Measurements from ENCODE around the gene MAIP1. TPM values are rescaled to one million over a fixed set of nuclear protein-coding genes. Genes with fewer than 3 reads are reported as not detected.

MAIP1 gene
- total RNA-seq, 2 experiments from 2014 or later = 17.9 to 19.5 TPM

DNA sequence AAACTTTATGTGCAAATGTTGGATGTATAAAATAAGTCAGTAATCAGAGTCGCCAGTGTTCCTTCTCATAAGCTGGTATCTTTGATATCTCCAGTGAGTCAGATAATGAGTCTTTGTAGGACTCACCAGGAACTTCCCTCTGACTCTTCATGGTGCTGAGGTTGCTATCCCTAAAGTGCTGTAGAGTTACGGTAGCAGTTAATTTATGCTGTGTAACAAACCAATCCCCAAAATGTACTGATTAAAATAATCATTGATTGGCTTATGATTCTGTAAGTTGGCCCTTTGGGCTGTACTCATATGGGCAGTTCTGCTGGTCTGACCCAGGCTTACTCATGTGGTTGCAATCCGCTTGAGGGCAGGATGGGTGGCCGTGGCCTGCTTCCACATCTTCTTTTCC, 43.8 kb downstream of the MAIP1 start:
- POLR2A ChIA-PET = no interaction called here
- no peaks in the 10 kb centered on the region for H3K9me3 Mint-ChIP-seq

DNA sequence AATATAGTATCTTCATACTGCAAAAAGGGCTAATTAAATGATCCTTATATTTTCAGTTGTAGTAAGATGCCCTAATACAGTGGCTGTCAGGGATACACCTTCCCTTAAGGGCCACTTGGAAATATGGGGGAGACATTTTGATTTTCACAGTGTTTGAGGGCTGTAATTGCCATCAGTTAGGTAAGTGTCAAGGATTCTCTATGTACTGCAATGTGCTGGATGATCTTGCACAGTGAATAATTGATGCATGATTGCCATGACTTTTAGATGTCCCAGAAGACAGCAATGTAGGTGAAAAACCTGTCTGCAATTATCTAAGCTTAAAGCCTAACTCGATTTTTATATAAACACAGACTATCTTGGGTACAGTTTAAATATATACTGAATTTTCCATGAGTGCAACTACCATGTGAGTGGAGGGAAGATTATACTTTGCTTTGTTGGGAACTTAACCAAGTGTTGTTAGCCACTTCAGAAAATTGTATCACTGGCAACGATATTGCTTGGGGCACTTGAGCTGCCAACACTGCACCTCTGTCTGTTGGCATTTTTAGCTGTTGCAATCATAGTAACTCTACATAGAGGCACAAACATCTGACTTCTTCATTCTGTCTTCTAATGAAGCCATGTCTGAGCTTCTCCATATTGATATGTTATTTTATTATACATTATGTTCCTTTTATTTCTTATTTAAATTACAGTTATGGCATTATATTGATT, 45.2 kb downstream of the MAIP1 start:
- Mint-ChIP-seq H3K27me3 (peaks cover 13% of the 10 kb centered on the region), H3K9me3 (no peaks in the 10 kb centered on the region), H3K27ac (no peak overlapping the region), H3K36me3 (ENCODE audit: low read depth) (no peaks in the 10 kb centered on the region), H3K4me1 (no peaks in the 10 kb centered on the region), H3K4me3 (no peak overlapping the region)
- ChIA-PET POLR2A (no interaction called here), CTCF (interaction anchor here (0.6 kb wide), 1 partner anchor 15 kb away, joined by 3 read pairs; no protein-coding TSS in a partner anchor)
- DNase-seq = no peak

More for the DNA sequence above, 43.8 kb downstream of the MAIP1 start:
- no peak for DNase-seq
- Mint-ChIP-seq H3K27ac (no peak overlapping the region), H3K4me3 (no peak overlapping the region), H3K4me1 (no peaks in the 10 kb centered on the region), H3K27me3 (peaks cover 7% of the 10 kb centered on the region), H3K36me3 (ENCODE audit: low read depth) (no peaks in the 10 kb centered on the region)
- CTCF ChIA-PET = no interaction called here

DNA sequence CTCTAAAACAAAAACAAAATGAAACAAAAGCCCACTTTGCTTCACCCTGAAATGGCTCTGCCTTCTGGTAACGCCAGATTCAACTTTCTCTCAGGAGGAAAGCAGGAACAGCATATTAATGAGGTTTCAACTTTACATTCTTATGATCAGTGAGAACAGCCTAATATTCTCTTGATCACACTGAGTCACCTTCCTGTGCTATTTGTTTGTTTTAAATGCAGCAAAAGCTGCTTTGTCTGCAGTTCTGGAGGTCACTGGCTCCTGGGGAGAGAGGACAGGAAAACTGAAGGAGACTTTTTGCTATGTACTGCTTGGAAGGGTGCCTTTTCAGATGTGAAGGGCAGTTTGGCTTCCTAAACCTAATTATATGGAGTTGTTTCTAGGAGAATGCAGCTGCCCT, 48.1 kb downstream of the MAIP1 start:
- H3K4me3 Mint-ChIP-seq = no peak overlapping the region
- no peak overlapping the region for H3K27ac Mint-ChIP-seq
- POLR2A ChIA-PET = no interaction called here
- peaks cover 27% of the 10 kb centered on the region for H3K27me3 Mint-ChIP-seq
- no peaks in the 10 kb centered on the region for H3K4me1 Mint-ChIP-seq
- no peaks in the 10 kb centered on the region for H3K36me3 Mint-ChIP-seq (ENCODE audit: low read depth)
- no peaks in the 10 kb centered on the region for H3K9me3 Mint-ChIP-seq
- DNase-seq = no peak
- CTCF ChIA-PET = no interaction called here

- CTCF ChIA-PET = no interaction called here
- no peak overlapping the region for H3K27ac Mint-ChIP-seq
- H3K9me3 Mint-ChIP-seq = no peaks in the 10 kb centered on the region
- POLR2A ChIA-PET = no interaction called here
- no peaks in the 10 kb centered on the region for H3K4me1 Mint-ChIP-seq
- peaks cover 34% of the 10 kb centered on the region for H3K27me3 Mint-ChIP-seq
- H3K4me3 Mint-ChIP-seq = no peak overlapping the region
- H3K36me3 Mint-ChIP-seq (ENCODE audit: low read depth) = no peaks in the 10 kb centered on the region
- no peak for DNase-seq
Observed at GRCh38 chr2:200005675-200006074, 50.3 kb downstream of the MAIP1 start.

GRCh38 chr2:200007306-200007705, 51.9 kb downstream of the MAIP1 start:
- Mint-ChIP-seq H3K4me1 (no peaks in the 10 kb centered on the region), H3K4me3 (no peak overlapping the region), H3K27ac (no peak overlapping the region), H3K27me3 (peaks cover 34% of the 10 kb centered on the region), H3K36me3 (ENCODE audit: low read depth) (no peaks in the 10 kb centered on the region), H3K9me3 (no peaks in the 10 kb centered on the region)
- ChIA-PET CTCF (no interaction called here), POLR2A (no interaction called here)
- DNase-seq = no peak

DNA sequence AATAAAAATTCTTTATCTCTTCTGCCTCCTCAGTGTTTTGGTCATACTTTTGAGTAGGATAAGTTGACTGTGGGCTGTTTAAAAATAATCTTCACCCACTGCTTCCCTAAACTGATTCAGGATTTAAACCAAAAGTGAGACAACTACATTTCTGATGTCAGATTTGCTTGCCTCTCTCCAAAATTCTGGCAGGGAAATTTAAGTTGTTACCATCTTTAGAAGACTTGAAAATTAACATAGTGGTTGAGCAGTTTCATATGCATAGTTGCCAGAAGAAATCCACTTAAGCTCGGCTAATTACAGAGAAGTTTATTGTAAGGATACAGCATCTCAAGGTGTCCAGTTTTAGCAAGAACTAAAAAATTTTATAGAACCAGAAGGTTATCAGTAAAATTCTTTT, 57.0 kb downstream of the MAIP1 start:
- no peaks in the 10 kb centered on the region for H3K9me3 Mint-ChIP-seq
- POLR2A ChIA-PET = no interaction called here
- H3K27ac Mint-ChIP-seq = no peak overlapping the region
- CTCF ChIA-PET = no interaction called here
- peaks cover 13% of the 10 kb centered on the region for H3K27me3 Mint-ChIP-seq
- H3K36me3 Mint-ChIP-seq (ENCODE audit: low read depth) = no peaks in the 10 kb centered on the region
- H3K4me1 Mint-ChIP-seq = no peaks in the 10 kb centered on the region
- H3K4me3 Mint-ChIP-seq = no peak overlapping the region
- DNase-seq = no peak

Other genes starting within 250 kb of the MAIP1 start
- 1 to 10 TPM in 1 of 2 experiments, under 1 TPM in 1; 0.86 to 1.3 TPM for gene FTCDNL1, start 104.4 kb upstream of the MAIP1 start, total RNA-seq
- 10 to 100 TPM; 19.2 to 20.1 TPM for gene C2orf69, start 44.3 kb upstream of the MAIP1 start, total RNA-seq
- 10 to 100 TPM in 1 of 2 experiments, 1 to 10 TPM in 1; 9.9 to 11.2 TPM for gene TYW5, start 91 bp upstream of the MAIP1 start, total RNA-seq